AG09309 (cell line): ENCODE data around the gene TSACC.

Experiments used
- DNase-seq: peaks from one replicate; pipeline ENCODE4 v3.0.0-alpha.2; 2010; ENCODE audit warnings: low read depth
- H3K4me3 ChIP-seq: 2 replicates; pipeline ENCODE4 v1.5.1; 2011; ENCODE audit warnings: mild to moderate bottlenecking, low read depth, low read length, moderate library complexity; ENCODE audit not compliant: control insufficient read depth
- TF ChIP-seq, protein P1 (sequence below): IDR thresholded peaks from 2 replicates; pipeline ENCODE4 v1.5.1; 2011; ENCODE audit warnings: mild to moderate bottlenecking, low read depth, low read length, inconsistent platforms; ENCODE audit not compliant: insufficient read depth, control insufficient read depth; ENCODE audit errors: missing control alignments

TSACC gene

DNA sequence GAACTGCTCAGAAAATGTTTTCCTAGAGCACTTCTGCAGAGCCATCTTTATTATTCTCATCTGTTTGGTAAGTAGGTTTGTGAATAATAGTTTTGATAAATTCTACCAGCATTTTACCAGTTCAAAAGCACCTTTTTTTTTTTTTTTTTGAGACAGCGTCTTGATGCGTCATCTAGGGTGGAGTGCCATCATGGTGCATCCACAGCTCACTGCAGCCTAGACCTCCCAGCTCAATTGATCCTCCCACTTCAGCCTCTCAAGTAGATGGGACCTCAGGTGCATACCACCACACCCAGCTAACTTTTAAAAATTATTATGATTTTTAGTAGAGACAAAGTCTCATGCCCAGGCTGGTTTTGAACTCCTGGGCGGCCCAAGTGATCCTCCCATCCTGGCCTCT is 20.9 kb downstream of the TSACC start:
- no peak for DNase-seq
- H3K4me3 ChIP-seq: no peak overlapping the region
- TF ChIP-seq, protein P1, sequence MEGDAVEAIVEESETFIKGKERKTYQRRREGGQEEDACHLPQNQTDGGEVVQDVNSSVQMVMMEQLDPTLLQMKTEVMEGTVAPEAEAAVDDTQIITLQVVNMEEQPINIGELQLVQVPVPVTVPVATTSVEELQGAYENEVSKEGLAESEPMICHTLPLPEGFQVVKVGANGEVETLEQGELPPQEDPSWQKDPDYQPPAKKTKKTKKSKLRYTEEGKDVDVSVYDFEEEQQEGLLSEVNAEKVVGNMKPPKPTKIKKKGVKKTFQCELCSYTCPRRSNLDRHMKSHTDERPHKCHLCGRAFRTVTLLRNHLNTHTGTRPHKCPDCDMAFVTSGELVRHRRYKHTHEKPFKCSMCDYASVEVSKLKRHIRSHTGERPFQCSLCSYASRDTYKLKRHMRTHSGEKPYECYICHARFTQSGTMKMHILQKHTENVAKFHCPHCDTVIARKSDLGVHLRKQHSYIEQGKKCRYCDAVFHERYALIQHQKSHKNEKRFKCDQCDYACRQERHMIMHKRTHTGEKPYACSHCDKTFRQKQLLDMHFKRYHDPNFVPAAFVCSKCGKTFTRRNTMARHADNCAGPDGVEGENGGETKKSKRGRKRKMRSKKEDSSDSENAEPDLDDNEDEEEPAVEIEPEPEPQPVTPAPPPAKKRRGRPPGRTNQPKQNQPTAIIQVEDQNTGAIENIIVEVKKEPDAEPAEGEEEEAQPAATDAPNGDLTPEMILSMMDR: no peak

DNA sequence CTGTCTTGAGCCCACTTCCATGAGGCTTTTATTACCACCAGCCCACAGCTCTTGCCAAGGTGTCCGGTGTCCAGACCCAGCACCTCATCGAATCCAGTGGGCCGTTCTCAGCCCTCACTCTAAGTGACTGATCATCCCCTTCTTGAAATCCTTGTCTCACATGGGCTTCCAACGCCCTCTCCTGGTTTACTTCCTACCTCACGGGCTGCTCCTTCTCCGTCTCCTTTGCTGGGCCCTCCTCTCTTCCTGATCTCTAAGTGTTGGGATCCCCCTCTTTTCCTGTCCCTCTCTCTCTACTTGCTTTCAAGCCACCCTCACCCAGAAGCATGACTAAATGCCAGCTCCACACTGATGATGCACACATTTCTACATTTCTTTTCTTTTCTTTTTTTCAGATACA is 21.6 kb downstream of the TSACC start:
- TF ChIP-seq, protein P1: peak; percentile 74
- DNase-seq: no peak
- H3K4me3 ChIP-seq: no peak overlapping the region

DNA sequence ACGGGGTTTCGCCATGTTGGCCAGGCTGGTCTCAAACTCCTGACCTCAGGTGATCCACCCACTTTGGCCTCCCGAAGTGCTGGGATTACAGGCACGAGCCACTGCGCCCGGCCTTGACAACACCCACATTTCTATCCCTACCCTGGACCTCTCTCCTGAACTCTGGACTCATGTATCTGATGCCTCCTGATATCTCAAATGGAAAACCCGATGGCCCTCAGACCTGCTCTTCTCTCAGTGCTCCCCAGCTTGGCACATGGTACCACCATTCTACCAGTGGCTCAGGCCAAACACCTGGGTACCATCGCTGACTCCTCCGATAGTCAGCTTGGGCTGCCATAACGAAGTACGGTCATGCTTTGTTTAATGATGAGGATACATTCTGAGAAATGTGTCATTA is 22.2 kb downstream of the TSACC start:
- no peak overlapping the region for H3K4me3 ChIP-seq
- TF ChIP-seq, protein P1: no peak
- DNase-seq: no peak

DNA sequence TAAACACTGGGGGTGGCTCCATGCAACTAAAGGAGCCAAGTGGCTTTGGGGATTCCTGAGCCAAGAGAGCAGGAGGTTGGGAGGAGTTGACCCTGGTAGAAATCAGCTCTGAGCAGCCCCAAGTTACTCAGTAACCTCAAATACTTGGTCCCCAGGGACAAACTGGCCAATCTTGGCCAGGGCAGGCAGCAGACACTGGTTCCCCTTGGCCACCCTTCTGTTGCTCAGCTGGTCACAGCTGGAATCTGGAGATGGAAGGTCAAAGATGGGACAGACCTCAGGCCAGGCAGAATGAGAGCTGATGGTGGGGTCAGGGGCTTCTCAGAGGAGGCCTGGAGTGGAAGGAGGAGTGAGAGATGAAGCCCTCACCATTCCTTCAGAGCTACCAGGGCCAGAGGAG is 27.4 kb downstream of the TSACC start:
- TF ChIP-seq, protein P1: no peak

DNA sequence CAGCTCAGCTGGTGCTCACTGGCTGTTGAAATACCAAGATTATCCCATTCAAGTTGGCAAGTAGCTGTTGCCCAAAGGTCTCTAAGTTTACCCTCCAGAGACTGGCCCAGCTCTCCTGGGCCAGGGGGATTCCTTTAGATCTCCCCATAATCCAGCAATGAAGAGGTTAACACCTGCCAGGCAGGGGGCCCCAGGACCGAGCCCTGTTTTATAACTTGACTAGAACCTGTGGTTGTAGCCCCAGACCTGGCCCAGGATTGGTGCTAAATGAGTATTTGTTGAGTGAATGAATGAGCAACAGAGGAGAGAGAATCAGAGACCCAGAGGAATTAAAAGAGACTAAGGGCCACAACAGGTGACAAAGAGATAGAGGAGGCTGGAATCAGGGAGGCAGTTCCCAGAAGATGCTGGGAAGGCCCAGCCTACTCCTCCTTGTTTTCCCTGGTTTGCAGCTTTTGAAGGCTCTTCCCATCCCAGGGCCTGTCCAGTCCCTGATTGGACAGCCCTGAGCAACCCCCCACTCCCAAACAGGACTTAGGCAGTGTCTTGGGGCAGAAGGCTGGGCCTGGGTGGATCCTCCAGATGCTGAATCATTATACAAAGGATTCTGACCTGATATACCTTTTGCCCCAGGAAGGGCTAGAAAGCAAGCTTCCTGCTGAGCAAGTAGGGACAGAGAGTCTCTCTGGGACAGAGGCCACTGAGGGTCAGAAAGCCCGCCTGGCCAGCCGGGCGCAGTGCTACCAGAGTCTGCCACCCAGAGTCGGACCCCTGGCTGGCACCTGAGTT is 28.2 kb downstream of the TSACC start:
- DNase-seq: no peak
- TF ChIP-seq, protein P1: no peak
- H3K4me3 ChIP-seq: no peak overlapping the region

More for the DNA sequence above, 27.4 kb downstream of the TSACC start:
- H3K4me3 ChIP-seq: no peak overlapping the region
- no peak for DNase-seq

DNA sequence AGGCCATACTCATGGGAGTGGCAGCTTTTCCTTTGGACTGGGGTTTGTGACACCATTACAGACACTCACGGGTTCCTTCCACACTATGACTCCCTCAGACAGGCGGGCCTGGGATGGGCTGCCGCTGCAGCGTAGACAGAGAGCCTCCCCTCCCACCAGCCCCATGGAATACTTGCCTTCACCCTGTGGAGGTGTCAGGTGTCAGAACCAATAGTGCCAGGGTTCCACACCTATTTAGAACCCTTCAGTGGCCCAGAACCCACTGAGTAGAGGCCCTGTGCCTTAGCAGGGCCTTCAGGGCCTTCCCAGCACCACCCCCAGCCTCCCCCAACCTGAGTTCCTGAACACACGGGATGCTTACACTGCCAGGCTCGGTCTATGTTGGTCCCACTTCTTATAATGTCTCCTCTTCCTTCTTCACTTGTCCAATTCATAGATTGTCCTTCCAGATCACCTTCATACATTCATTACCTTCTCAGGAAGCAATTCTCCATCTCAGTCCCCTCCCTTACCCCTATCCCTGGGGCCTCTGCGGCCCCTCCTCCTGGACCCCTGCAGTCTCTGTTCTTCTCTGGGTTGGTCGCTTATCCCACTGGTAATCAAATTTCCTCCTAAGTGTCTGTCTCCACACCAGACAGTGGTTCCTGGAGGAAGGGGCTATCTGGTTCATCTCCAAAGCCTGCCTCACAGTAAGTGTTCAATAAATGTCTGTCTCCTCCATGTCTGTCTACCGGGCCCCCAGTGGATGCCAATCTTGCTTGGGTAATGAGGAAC is 29.2 kb downstream of the TSACC start:
- no peak for DNase-seq
- H3K4me3 ChIP-seq: no peak overlapping the region
- TF ChIP-seq, protein P1: no peak
